ENCODE data around the gene ARHGEF9.
"Not testable (repeated sequence)": the region's sequence is repeated elsewhere in the genome, so short reads cannot be mapped to it uniquely, and the experiment has no call there.

ARHGEF9 gene

GRCh38 chrX:63784902-63785707 is at the start of gene ARHGEF9:
TSS of gene ARHGEF9 (minus strand) at chrX:63785214. CDS start at chrX:63785145, 69 bp downstream.
- no peak for DNase-seq (ENCODE audit: low read depth)
- no peak for TF ChIP-seq CTCF (conservative IDR thresholded peaks at IDR 0.05; ENCODE audit: control insufficient read depth, insufficient read depth, low read depth, low read length)
- H3K4me3 ChIP-seq (ENCODE audit: control insufficient read depth, low read depth, low read length): peak within 1 kb of the TSS; percentile 20

DNA sequence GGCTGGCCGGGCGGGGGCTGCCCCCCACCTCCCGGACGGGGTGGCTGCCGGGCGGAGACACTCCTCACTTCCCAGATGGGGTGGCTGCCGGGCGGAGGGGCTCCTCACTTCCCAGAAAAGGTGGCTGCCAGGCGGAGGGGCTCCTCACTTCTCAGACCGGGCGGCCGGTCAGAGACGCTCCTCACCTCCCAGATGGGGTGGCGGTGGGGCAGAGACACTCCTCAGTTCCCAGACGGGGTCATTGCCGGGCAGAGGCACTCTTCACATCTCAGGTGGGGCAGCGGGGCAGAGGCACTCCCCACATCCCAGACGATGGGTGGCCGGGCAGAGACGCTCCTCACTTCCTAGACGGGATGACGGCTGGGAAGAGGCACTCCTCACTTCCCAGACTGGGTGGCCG is 40.4 kb upstream of the ARHGEF9 start:
- H3K4me3 ChIP-seq (ENCODE audit: control insufficient read depth, low read depth, low read length); DNase-seq (ENCODE audit: low read depth): not testable (repeated sequence)

GRCh38 chrX:63818156-63818555 is 33.1 kb upstream of the ARHGEF9 start:
- DNase-seq (ENCODE audit: low read depth): no peak
- no peak overlapping the region for H3K4me3 ChIP-seq (ENCODE audit: control insufficient read depth, low read depth, low read length)
- TF ChIP-seq CTCF (conservative IDR thresholded peaks at IDR 0.05; ENCODE audit: control insufficient read depth, insufficient read depth, low read depth, low read length): no peak

DNA sequence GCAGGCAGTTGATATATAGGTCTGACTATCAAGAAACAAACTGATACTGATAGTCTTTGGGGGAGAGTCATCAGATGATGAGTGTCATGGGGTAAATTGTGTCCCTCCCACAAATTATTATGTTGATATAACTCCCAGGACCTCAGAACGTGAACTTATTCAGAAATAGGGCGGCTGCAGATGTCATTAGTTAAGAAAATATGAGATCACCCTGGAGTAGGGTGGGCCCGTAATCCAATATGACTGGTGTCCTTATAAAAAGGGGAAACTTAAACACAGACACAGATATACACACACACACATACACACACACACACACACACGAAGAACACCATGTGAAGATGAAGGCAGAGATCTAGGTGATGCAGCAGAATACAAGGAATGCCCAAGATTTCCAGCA is 32.7 kb upstream of the ARHGEF9 start:
- H3K4me3 ChIP-seq (ENCODE audit: control insufficient read depth, low read depth, low read length): no peak overlapping the region
- no peak for TF ChIP-seq CTCF (conservative IDR thresholded peaks at IDR 0.05; ENCODE audit: control insufficient read depth, insufficient read depth, low read depth, low read length)
- no peak for DNase-seq (ENCODE audit: low read depth)

DNA sequence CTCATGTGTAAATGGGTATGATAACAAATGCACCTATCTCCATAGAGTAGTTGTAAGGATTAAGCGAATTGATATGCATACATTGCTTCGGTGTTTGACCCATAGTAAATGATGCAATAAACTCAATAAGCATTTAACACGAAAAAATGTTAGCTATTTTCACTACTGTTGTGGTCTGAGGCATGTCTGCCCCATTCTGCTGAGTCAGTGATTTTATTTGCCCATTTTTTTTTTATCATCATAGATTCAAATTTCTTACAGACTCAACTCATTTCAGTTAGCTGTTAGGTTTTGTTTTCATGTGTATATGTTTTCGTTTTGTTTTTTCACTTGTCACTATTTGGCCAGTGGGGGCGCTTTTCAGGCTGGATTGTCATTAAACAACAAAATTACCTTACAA is 27.8 kb upstream of the ARHGEF9 start:
- no peak for DNase-seq (ENCODE audit: low read depth)
- no peak overlapping the region for H3K4me3 ChIP-seq (ENCODE audit: control insufficient read depth, low read depth, low read length)
- TF ChIP-seq CTCF (conservative IDR thresholded peaks at IDR 0.05; ENCODE audit: control insufficient read depth, insufficient read depth, low read depth, low read length): no peak

- H3K4me3 ChIP-seq (ENCODE audit: control insufficient read depth, low read depth, low read length): no peak overlapping the region
- TF ChIP-seq CTCF (conservative IDR thresholded peaks at IDR 0.05; ENCODE audit: control insufficient read depth, insufficient read depth, low read depth, low read length): no peak
- no peak for DNase-seq (ENCODE audit: low read depth)
Measured at GRCh38 chrX:63810746-63811145, 25.7 kb upstream of the ARHGEF9 start.

DNA sequence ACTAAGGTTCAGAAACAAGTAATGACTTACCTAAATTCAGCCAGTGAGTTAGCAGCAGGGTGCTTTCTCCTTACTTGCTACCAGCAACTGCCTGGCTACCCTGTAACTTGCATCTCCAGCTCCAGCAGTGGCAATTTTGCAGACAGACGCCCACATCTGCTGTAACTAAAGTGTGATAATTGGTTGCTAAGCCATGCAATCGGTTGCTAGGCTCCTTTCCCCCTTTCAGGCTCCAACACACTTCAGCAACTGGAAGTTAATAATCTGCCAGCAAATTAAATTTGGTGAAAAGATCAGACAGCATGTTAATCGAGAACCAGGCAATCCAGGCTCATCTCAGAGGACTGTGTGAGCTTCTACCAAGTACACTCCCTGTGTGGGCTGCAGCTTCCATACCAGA is 24.2 kb upstream of the ARHGEF9 start:
- DNase-seq (ENCODE audit: low read depth): no peak
- H3K4me3 ChIP-seq (ENCODE audit: control insufficient read depth, low read depth, low read length): no peak overlapping the region
- TF ChIP-seq CTCF (conservative IDR thresholded peaks at IDR 0.05; ENCODE audit: control insufficient read depth, insufficient read depth, low read depth, low read length): no peak

DNA sequence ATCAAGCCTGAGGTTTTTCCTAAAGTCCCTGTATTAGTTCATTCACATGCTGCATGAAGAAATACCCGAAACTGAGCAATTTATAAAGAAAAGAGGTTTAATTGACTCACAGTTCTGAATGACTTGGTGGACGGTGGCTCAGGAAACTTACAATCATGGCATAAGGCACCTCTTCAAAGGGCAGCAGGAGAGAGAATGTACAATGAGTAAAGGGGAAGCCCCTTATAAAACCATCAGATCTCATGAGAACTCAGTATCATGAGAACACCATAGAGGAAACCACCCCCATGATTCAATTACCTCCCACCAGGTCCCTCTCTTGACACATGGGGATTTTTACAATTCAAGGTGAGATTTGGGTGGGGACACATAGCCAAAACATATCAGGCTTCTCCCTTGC is 10.4 kb upstream of the ARHGEF9 start:
- DNase-seq (ENCODE audit: low read depth); H3K4me3 ChIP-seq (ENCODE audit: control insufficient read depth, low read depth, low read length): not testable (repeated sequence)

All from fibroblast of mammary gland (primary cell).